CD4-positive, alpha-beta T cell treated with Interferon alpha-2 for 1 hour (primary cell): ENCODE results near the gene TEKT5.
"Not testable (repeated sequence)": the region's sequence is repeated elsewhere in the genome, so short reads cannot be mapped to it uniquely, and the experiment has no call there.

ENCODE experiments used
- DNase-seq, 2 donors: peaks; one replicate each; pipeline ENCODE4 v3.0.0-alpha.2; 2020 to 2022

Gene TEKT5

GRCh38 chr16:10657925-10658324 lies 36.8 kb downstream of the TEKT5 start:
- DNase-seq = no peak

GRCh38 chr16:10656618-10657017 lies 38.1 kb downstream of the TEKT5 start:
- no peak for DNase-seq

GRCh38 chr16:10655415-10655977 lies 39.2 kb downstream of the TEKT5 start:
- no peak for DNase-seq

GRCh38 chr16:10654592-10655414 lies 39.9 kb downstream of the TEKT5 start:
- DNase-seq = no peak

GRCh38 chr16:10652730-10653590 lies 41.8 kb downstream of the TEKT5 start:
- no peak for DNase-seq

- not testable (repeated sequence) for DNase-seq
These were observed 45.6 kb downstream of the TEKT5 start for GRCh38 chr16:10649098-10649497.

- DNase-seq = no peak
These were observed 46.9 kb downstream of the TEKT5 start for GRCh38 chr16:10647721-10648296.

GRCh38 chr16:10647264-10647720 lies 47.4 kb downstream of the TEKT5 start:
- DNase-seq = no peak

- DNase-seq = no peak
These were observed 48.0 kb downstream of the TEKT5 start for GRCh38 chr16:10646581-10647263.

GRCh38 chr16:10646228-10646580 lies 48.5 kb downstream of the TEKT5 start:
- DNase-seq = no peak

GRCh38 chr16:10644092-10644491 lies 50.6 kb downstream of the TEKT5 start:
- DNase-seq = no peak

- no peak for DNase-seq
These were observed 51.8 kb downstream of the TEKT5 start for GRCh38 chr16:10642964-10643363.

GRCh38 chr16:10641953-10642949 lies 52.5 kb downstream of the TEKT5 start:
- DNase-seq = no peak

GRCh38 chr16:10641555-10641952 lies 53.2 kb downstream of the TEKT5 start:
- DNase-seq = no peak

- no peak for DNase-seq
These were observed 53.8 kb downstream of the TEKT5 start for GRCh38 chr16:10640934-10641333.

GRCh38 chr16:10638101-10638500 lies 56.6 kb downstream of the TEKT5 start:
- DNase-seq = no peak

- DNase-seq = no peak
These were observed 57.2 kb downstream of the TEKT5 start for GRCh38 chr16:10637337-10638037.

- no peak for DNase-seq
These were observed 59.2 kb downstream of the TEKT5 start for GRCh38 chr16:10635365-10636021.

- DNase-seq = not testable (repeated sequence)
These were observed 61.3 kb downstream of the TEKT5 start for GRCh38 chr16:10633429-10633828.

GRCh38 chr16:10631886-10632285 lies 62.8 kb downstream of the TEKT5 start:
- DNase-seq = no peak
